MG63 (cell line): ENCODE data around the gene CBFA2T2. TPM values are rescaled to one million over a fixed set of nuclear protein-coding genes. Genes with fewer than 3 reads are reported as not detected.
"Not testable (repeated sequence)": the region's sequence is repeated elsewhere in the genome, so short reads cannot be mapped to it uniquely, and the experiment has no call there.

ENCODE experiments used
- DNase-seq: peaks from one replicate; pipeline ENCODE4 v3.0.0-alpha.2; 2020
- H3K27me3 ChIP-seq: fragments of 250-450 bp; sonication (Bioruptor Pico); 2 replicates; pipeline ENCODE4 v1.5.1; 2020; ENCODE audit warnings: mild to moderate bottlenecking, moderate library complexity
- H3K36me3 ChIP-seq: fragments of 250-450 bp; sonication (Bioruptor Pico); 2 replicates; pipeline ENCODE4 v1.5.1; 2020; ENCODE audit warnings: mild to moderate bottlenecking, moderate library complexity
- H3K4me3 ChIP-seq: fragments of 250-450 bp; sonication (Bioruptor Pico); 2 replicates; pipeline ENCODE4 v1.5.1; 2020; ENCODE audit warnings: mild to moderate bottlenecking, moderate library complexity
- H3K9me3 ChIP-seq: fragments of 250-450 bp; sonication (Bioruptor Pico); 2 replicates; pipeline ENCODE4 v1.5.1; 2020; ENCODE audit warnings: mild to moderate bottlenecking, moderate library complexity
- total RNA-seq: library from RNA; depleted of rRNA; stranded (reverse); fragments of >200 nt; shearing (Covaris generic); gene quantifications from 2 replicates; pipeline ENCODE4 v1.2.3, GENCODE V29; 2014; ENCODE audit warnings: low replicate concordance

CBFA2T2 gene
- total RNA-seq, 1 experiment from 2014 or later = 7.2 TPM

GRCh38 chr20:33646191-33646590 is 156.3 kb downstream of the CBFA2T2 start:
- DNase-seq = no peak
- Histone ChIP-seq H3K36me3 (peaks cover 15% of the 10 kb centered on the region), H3K9me3 (no peaks in the 10 kb centered on the region), H3K4me3 (no peak overlapping the region), H3K27me3 (no peaks in the 10 kb centered on the region)

- DNase-seq, H3K9me3 ChIP-seq, H3K27me3 ChIP-seq, H3K4me3 ChIP-seq: not testable (repeated sequence)
- H3K36me3 ChIP-seq = peaks cover 15% of the 10 kb centered on the region
Measured at GRCh38 chr20:33646959-33647602, 157.2 kb downstream of the CBFA2T2 start.

GRCh38 chr20:33647603-33648395 is 157.9 kb downstream of the CBFA2T2 start:
- peak; percentile 84 for DNase-seq
- Histone ChIP-seq H3K9me3 (no peaks in the 10 kb centered on the region), H3K4me3 (peak overlapping the region; percentile 13), H3K36me3 (peaks cover 15% of the 10 kb centered on the region), H3K27me3 (no peaks in the 10 kb centered on the region)

- H3K36me3 ChIP-seq = peaks cover 15% of the 10 kb centered on the region
- H3K9me3 ChIP-seq = no peaks in the 10 kb centered on the region
- no peaks in the 10 kb centered on the region for H3K27me3 ChIP-seq
- peak; percentile 42 for DNase-seq
- no peak overlapping the region; the same call in 1 of the 2 replicates for H3K4me3 ChIP-seq
Measured at GRCh38 chr20:33648396-33649004, 158.6 kb downstream of the CBFA2T2 start.

- Histone ChIP-seq H3K4me3 (no peak overlapping the region), H3K9me3 (no peaks in the 10 kb centered on the region), H3K36me3 (peaks cover 15% of the 10 kb centered on the region), H3K27me3 (no peaks in the 10 kb centered on the region)
- DNase-seq = peak; percentile 89
Measured at GRCh38 chr20:33649201-33649681, 159.3 kb downstream of the CBFA2T2 start.

- Histone ChIP-seq H3K4me3 (no peak overlapping the region), H3K27me3 (no peaks in the 10 kb centered on the region), H3K36me3 (peaks cover 8% of the 10 kb centered on the region; the same call in 1 of the 2 replicates), H3K9me3 (no peaks in the 10 kb centered on the region)
- no peak for DNase-seq
Measured at GRCh38 chr20:33650111-33650752, 160.3 kb downstream of the CBFA2T2 start.

GRCh38 chr20:33650753-33651561 is 161.1 kb downstream of the CBFA2T2 start:
- Histone ChIP-seq H3K27me3 (no peaks in the 10 kb centered on the region), H3K4me3 (no peak overlapping the region), H3K9me3 (no peaks in the 10 kb centered on the region), H3K36me3 (peaks cover 2% of the 10 kb centered on the region; the same call in 1 of the 2 replicates)
- no peak for DNase-seq

- H3K27me3 ChIP-seq = no peaks in the 10 kb centered on the region
- peaks cover 2% of the 10 kb centered on the region; the same call in 1 of the 2 replicates for H3K36me3 ChIP-seq
- no peaks in the 10 kb centered on the region for H3K9me3 ChIP-seq
- H3K4me3 ChIP-seq = no peak overlapping the region
- DNase-seq = no peak
Measured at GRCh38 chr20:33651562-33652048, 161.7 kb downstream of the CBFA2T2 start.

GRCh38 chr20:33653218-33653899 is 163.5 kb downstream of the CBFA2T2 start:
- peaks cover under 1% of the 10 kb centered on the region; the same call in 1 of the 2 replicates for H3K36me3 ChIP-seq
- DNase-seq = peak; percentile 45
- no peak overlapping the region for H3K4me3 ChIP-seq
- H3K27me3 ChIP-seq = no peaks in the 10 kb centered on the region
- H3K9me3 ChIP-seq = no peaks in the 10 kb centered on the region

GRCh38 chr20:33653900-33654596 is 164.2 kb downstream of the CBFA2T2 start:
- Histone ChIP-seq H3K27me3 (no peaks in the 10 kb centered on the region), H3K36me3 (no peaks in the 10 kb centered on the region), H3K9me3 (no peaks in the 10 kb centered on the region), H3K4me3 (no peak overlapping the region)
- DNase-seq = no peak

GRCh38 chr20:33654680-33655161 is 164.8 kb downstream of the CBFA2T2 start:
- H3K9me3 ChIP-seq = no peaks in the 10 kb centered on the region
- no peak for DNase-seq
- no peaks in the 10 kb centered on the region for H3K27me3 ChIP-seq
- no peaks in the 10 kb centered on the region for H3K36me3 ChIP-seq
- H3K4me3 ChIP-seq = no peak overlapping the region

GRCh38 chr20:33655164-33655563 is 165.3 kb downstream of the CBFA2T2 start:
- H3K27me3 ChIP-seq = no peaks in the 10 kb centered on the region
- no peak for DNase-seq
- H3K36me3 ChIP-seq = no peaks in the 10 kb centered on the region
- no peaks in the 10 kb centered on the region for H3K9me3 ChIP-seq
- no peak overlapping the region for H3K4me3 ChIP-seq

- no peaks in the 10 kb centered on the region for H3K9me3 ChIP-seq
- DNase-seq = no peak
- no peaks in the 10 kb centered on the region for H3K36me3 ChIP-seq
- H3K27me3 ChIP-seq = no peaks in the 10 kb centered on the region
- H3K4me3 ChIP-seq = no peak overlapping the region
Measured at GRCh38 chr20:33656010-33656782, 166.3 kb downstream of the CBFA2T2 start.
